ENCODE results near the gene SLC35F2. TPM values are rescaled to one million over a fixed set of nuclear protein-coding genes. Genes with fewer than 3 reads are reported as not detected.
"Not testable (repeated sequence)": the region's sequence is repeated elsewhere in the genome, so short reads cannot be mapped to it uniquely, and the experiment has no call there.

The SLC35F2 gene
- polyA plus RNA-seq (ENCODE audit: insufficient read length) = 4.5 TPM

- DNase-seq = peak; percentile 47
These were observed at the start of gene SLC35F2 for GRCh38 chr11:107858217-107859070. Gene SLC35F2, minus strand, starts transcription at chr11:107858787. Its CDS starts 20 bp downstream, at chr11:107858767.

GRCh38 chr11:107908211-107908610 is 49.6 kb upstream of the SLC35F2 start:
- DNase-seq = no peak

- peak; percentile 5 for DNase-seq
These were observed 39.7 kb upstream of the SLC35F2 start for GRCh38 chr11:107898270-107898669.

- no peak for DNase-seq
These were observed 23.7 kb upstream of the SLC35F2 start for GRCh38 chr11:107882095-107882820.

GRCh38 chr11:107881471-107881870 is 22.9 kb upstream of the SLC35F2 start:
- DNase-seq = not testable (repeated sequence)

GRCh38 chr11:107876141-107876540 is 17.6 kb upstream of the SLC35F2 start:
- DNase-seq = no peak

GRCh38 chr11:107864591-107864990 is 6.0 kb upstream of the SLC35F2 start:
- DNase-seq = no peak

- DNase-seq = no peak
These were observed 2.1 kb upstream of the SLC35F2 start for GRCh38 chr11:107860688-107861087.

GRCh38 chr11:107860240-107860620 is 1.6 kb upstream of the SLC35F2 start:
- DNase-seq = not testable (repeated sequence)

- no peak for DNase-seq
These were observed 1.1 kb upstream of the SLC35F2 start for GRCh38 chr11:107859459-107860239.

- DNase-seq = no peak
These were observed 904 bp downstream of the SLC35F2 start for GRCh38 chr11:107857550-107858216.

GRCh38 chr11:107856981-107857517 is 1.5 kb downstream of the SLC35F2 start:
- no peak for DNase-seq

- no peak for DNase-seq
These were observed 2.2 kb downstream of the SLC35F2 start for GRCh38 chr11:107856180-107856980.

GRCh38 chr11:107853070-107853469 is 5.5 kb downstream of the SLC35F2 start:
- DNase-seq = no peak

- DNase-seq = no peak
These were observed 6.8 kb downstream of the SLC35F2 start for GRCh38 chr11:107851704-107852310.

- no peak for DNase-seq
These were observed 8.8 kb downstream of the SLC35F2 start for GRCh38 chr11:107849790-107850189.

- DNase-seq = no peak
These were observed 10.2 kb downstream of the SLC35F2 start for GRCh38 chr11:107848345-107848744.

- no peak for DNase-seq
These were observed 11.4 kb downstream of the SLC35F2 start for GRCh38 chr11:107847184-107847583.

- no peak for DNase-seq
These were observed 14.5 kb downstream of the SLC35F2 start for GRCh38 chr11:107844041-107844440.

- DNase-seq = no peak
These were observed 16.0 kb downstream of the SLC35F2 start for GRCh38 chr11:107842412-107843100.
